ENCODE results near the gene SF3B5.

The SF3B5 gene

GRCh38 chr6:144095134-144096002, at the start of gene SF3B5:
Gene SF3B5, minus strand, starts transcription at chr6:144095573. Its CDS starts 76 bp downstream, at chr6:144095497.
- peak within 1 kb of the TSS; percentile 83 for H3K27ac ChIP-seq (ENCODE audit: low read length)
- H3K4me1 ChIP-seq (ENCODE audit: control insufficient read depth, insufficient read depth, low read length), result peaks cover 17% of the 10 kb centered on the region
- H3K36me3 ChIP-seq (ENCODE audit: control insufficient read depth in 2 of 2, insufficient read depth in 2 of 2, low read length in 2 of 2), result no peaks in the 10 kb centered on the region
- H3K9ac ChIP-seq (ENCODE audit: low read length in 2 of 2), result peak within 1 kb of the TSS; percentile 96
- no peaks in the 10 kb centered on the region for H3K27me3 ChIP-seq (ENCODE audit: control insufficient read depth in 1 of 2, insufficient read depth in 2 of 2, low read length in 2 of 2)
- H3K4me3 ChIP-seq (ENCODE audit: low read length in 2 of 2), result peak within 1 kb of the TSS; percentile 100
- H3K9me3 ChIP-seq (ENCODE audit: control insufficient read depth in 2 of 2, low read length in 2 of 2), result no peaks in the 10 kb centered on the region

GRCh38 chr6:144144996-144145395, 49.6 kb upstream of the SF3B5 start:
- H3K9me3 ChIP-seq (ENCODE audit: control insufficient read depth in 2 of 2, low read length in 2 of 2), result no peaks in the 10 kb centered on the region
- H3K36me3 ChIP-seq (ENCODE audit: control insufficient read depth in 2 of 2, insufficient read depth in 2 of 2, low read length in 2 of 2), result no peaks in the 10 kb centered on the region
- H3K27me3 ChIP-seq (ENCODE audit: control insufficient read depth in 1 of 2, insufficient read depth in 2 of 2, low read length in 2 of 2), result no peaks in the 10 kb centered on the region
- H3K4me1 ChIP-seq (ENCODE audit: control insufficient read depth, insufficient read depth, low read length), result peaks cover 4% of the 10 kb centered on the region
- H3K9ac ChIP-seq (ENCODE audit: low read length in 2 of 2), result no peak overlapping the region
- H3K4me3 ChIP-seq (ENCODE audit: low read length in 2 of 2), result no peak overlapping the region
- H3K27ac ChIP-seq (ENCODE audit: low read length), result no peak overlapping the region

- H3K27me3 ChIP-seq (ENCODE audit: control insufficient read depth in 1 of 2, insufficient read depth in 2 of 2, low read length in 2 of 2), result no peaks in the 10 kb centered on the region
- H3K36me3 ChIP-seq (ENCODE audit: control insufficient read depth in 2 of 2, insufficient read depth in 2 of 2, low read length in 2 of 2), result no peaks in the 10 kb centered on the region
- H3K27ac ChIP-seq (ENCODE audit: low read length), result no peak overlapping the region
- no peaks in the 10 kb centered on the region for H3K4me1 ChIP-seq (ENCODE audit: control insufficient read depth, insufficient read depth, low read length)
- H3K9me3 ChIP-seq (ENCODE audit: control insufficient read depth in 2 of 2, low read length in 2 of 2), result no peaks in the 10 kb centered on the region
- H3K9ac ChIP-seq (ENCODE audit: low read length in 2 of 2), result no peak overlapping the region
- no peak overlapping the region for H3K4me3 ChIP-seq (ENCODE audit: low read length in 2 of 2)
These were observed 48.5 kb upstream of the SF3B5 start for GRCh38 chr6:144143878-144144277.

GRCh38 chr6:144143106-144143505, 47.7 kb upstream of the SF3B5 start:
- no peak overlapping the region for H3K27ac ChIP-seq (ENCODE audit: low read length)
- no peaks in the 10 kb centered on the region for H3K36me3 ChIP-seq (ENCODE audit: control insufficient read depth in 2 of 2, insufficient read depth in 2 of 2, low read length in 2 of 2)
- no peak overlapping the region for H3K4me3 ChIP-seq (ENCODE audit: low read length in 2 of 2)
- no peaks in the 10 kb centered on the region for H3K27me3 ChIP-seq (ENCODE audit: control insufficient read depth in 1 of 2, insufficient read depth in 2 of 2, low read length in 2 of 2)
- no peak overlapping the region for H3K9ac ChIP-seq (ENCODE audit: low read length in 2 of 2)
- H3K4me1 ChIP-seq (ENCODE audit: control insufficient read depth, insufficient read depth, low read length), result no peaks in the 10 kb centered on the region
- H3K9me3 ChIP-seq (ENCODE audit: control insufficient read depth in 2 of 2, low read length in 2 of 2), result no peaks in the 10 kb centered on the region

GRCh38 chr6:144141470-144141869, 46.1 kb upstream of the SF3B5 start:
- no peak overlapping the region for H3K9ac ChIP-seq (ENCODE audit: low read length in 2 of 2)
- no peaks in the 10 kb centered on the region for H3K9me3 ChIP-seq (ENCODE audit: control insufficient read depth in 2 of 2, low read length in 2 of 2)
- no peaks in the 10 kb centered on the region for H3K27me3 ChIP-seq (ENCODE audit: control insufficient read depth in 1 of 2, insufficient read depth in 2 of 2, low read length in 2 of 2)
- H3K36me3 ChIP-seq (ENCODE audit: control insufficient read depth in 2 of 2, insufficient read depth in 2 of 2, low read length in 2 of 2), result no peaks in the 10 kb centered on the region
- H3K4me1 ChIP-seq (ENCODE audit: control insufficient read depth, insufficient read depth, low read length), result no peaks in the 10 kb centered on the region
- no peak overlapping the region for H3K27ac ChIP-seq (ENCODE audit: low read length)
- H3K4me3 ChIP-seq (ENCODE audit: low read length in 2 of 2), result no peak overlapping the region

- H3K4me1 ChIP-seq (ENCODE audit: control insufficient read depth, insufficient read depth, low read length), result no peaks in the 10 kb centered on the region
- no peak overlapping the region for H3K9ac ChIP-seq (ENCODE audit: low read length in 2 of 2)
These were observed 45.5 kb upstream of the SF3B5 start for GRCh38 chr6:144140867-144141266.

GRCh38 chr6:144139817-144140216, 44.4 kb upstream of the SF3B5 start:
- no peaks in the 10 kb centered on the region for H3K9me3 ChIP-seq (ENCODE audit: control insufficient read depth in 2 of 2, low read length in 2 of 2)
- no peaks in the 10 kb centered on the region for H3K36me3 ChIP-seq (ENCODE audit: control insufficient read depth in 2 of 2, insufficient read depth in 2 of 2, low read length in 2 of 2)
- no peak overlapping the region for H3K27ac ChIP-seq (ENCODE audit: low read length)
- no peak overlapping the region for H3K4me3 ChIP-seq (ENCODE audit: low read length in 2 of 2)
- no peaks in the 10 kb centered on the region for H3K27me3 ChIP-seq (ENCODE audit: control insufficient read depth in 1 of 2, insufficient read depth in 2 of 2, low read length in 2 of 2)
- H3K4me1 ChIP-seq (ENCODE audit: control insufficient read depth, insufficient read depth, low read length), result no peaks in the 10 kb centered on the region
- no peak overlapping the region for H3K9ac ChIP-seq (ENCODE audit: low read length in 2 of 2)

More at GRCh38 chr6:144140867-144141266, 45.5 kb upstream of the SF3B5 start:
- H3K27ac ChIP-seq (ENCODE audit: low read length), result no peak overlapping the region
- H3K4me3 ChIP-seq (ENCODE audit: low read length in 2 of 2), result no peak overlapping the region
- H3K27me3 ChIP-seq (ENCODE audit: control insufficient read depth in 1 of 2, insufficient read depth in 2 of 2, low read length in 2 of 2), result no peaks in the 10 kb centered on the region
- no peaks in the 10 kb centered on the region for H3K9me3 ChIP-seq (ENCODE audit: control insufficient read depth in 2 of 2, low read length in 2 of 2)
- no peaks in the 10 kb centered on the region for H3K36me3 ChIP-seq (ENCODE audit: control insufficient read depth in 2 of 2, insufficient read depth in 2 of 2, low read length in 2 of 2)

- Histone ChIP-seq H3K9me3 (ENCODE audit: control insufficient read depth in 2 of 2, low read length in 2 of 2) (no peaks in the 10 kb centered on the region), H3K27me3 (ENCODE audit: control insufficient read depth in 1 of 2, insufficient read depth in 2 of 2, low read length in 2 of 2) (no peaks in the 10 kb centered on the region), H3K27ac (ENCODE audit: low read length) (no peak overlapping the region), H3K36me3 (ENCODE audit: control insufficient read depth in 2 of 2, insufficient read depth in 2 of 2, low read length in 2 of 2) (no peaks in the 10 kb centered on the region), H3K9ac (ENCODE audit: low read length in 2 of 2) (no peak overlapping the region), H3K4me3 (ENCODE audit: low read length in 2 of 2) (no peak overlapping the region), H3K4me1 (ENCODE audit: control insufficient read depth, insufficient read depth, low read length) (no peaks in the 10 kb centered on the region)
These were observed 43.2 kb upstream of the SF3B5 start for GRCh38 chr6:144138542-144138941.

- H3K4me3 ChIP-seq (ENCODE audit: low read length in 2 of 2), result no peak overlapping the region
- H3K27me3 ChIP-seq (ENCODE audit: control insufficient read depth in 1 of 2, insufficient read depth in 2 of 2, low read length in 2 of 2), result no peaks in the 10 kb centered on the region
- H3K4me1 ChIP-seq (ENCODE audit: control insufficient read depth, insufficient read depth, low read length), result no peaks in the 10 kb centered on the region
These were observed 39.4 kb upstream of the SF3B5 start for GRCh38 chr6:144134737-144135136.

GRCh38 chr6:144134176-144134575, 38.8 kb upstream of the SF3B5 start:
- Histone ChIP-seq H3K9ac (ENCODE audit: low read length in 2 of 2) (no peak overlapping the region), H3K9me3 (ENCODE audit: control insufficient read depth in 2 of 2, low read length in 2 of 2) (no peaks in the 10 kb centered on the region), H3K36me3 (ENCODE audit: control insufficient read depth in 2 of 2, insufficient read depth in 2 of 2, low read length in 2 of 2) (no peaks in the 10 kb centered on the region), H3K4me1 (ENCODE audit: control insufficient read depth, insufficient read depth, low read length) (no peaks in the 10 kb centered on the region), H3K27me3 (ENCODE audit: control insufficient read depth in 1 of 2, insufficient read depth in 2 of 2, low read length in 2 of 2) (no peaks in the 10 kb centered on the region), H3K27ac (ENCODE audit: low read length) (no peak overlapping the region), H3K4me3 (ENCODE audit: low read length in 2 of 2) (no peak overlapping the region)

More at GRCh38 chr6:144134737-144135136, 39.4 kb upstream of the SF3B5 start:
- Histone ChIP-seq H3K9ac (ENCODE audit: low read length in 2 of 2) (no peak overlapping the region), H3K36me3 (ENCODE audit: control insufficient read depth in 2 of 2, insufficient read depth in 2 of 2, low read length in 2 of 2) (no peaks in the 10 kb centered on the region), H3K9me3 (ENCODE audit: control insufficient read depth in 2 of 2, low read length in 2 of 2) (no peaks in the 10 kb centered on the region), H3K27ac (ENCODE audit: low read length) (no peak overlapping the region)

GRCh38 chr6:144133225-144133821, 38.0 kb upstream of the SF3B5 start:
- Histone ChIP-seq H3K9me3 (ENCODE audit: control insufficient read depth in 2 of 2, low read length in 2 of 2) (no peaks in the 10 kb centered on the region), H3K27me3 (ENCODE audit: control insufficient read depth in 1 of 2, insufficient read depth in 2 of 2, low read length in 2 of 2) (no peaks in the 10 kb centered on the region), H3K27ac (ENCODE audit: low read length) (no peak overlapping the region)

More at GRCh38 chr6:144133225-144133821, 38.0 kb upstream of the SF3B5 start:
- no peaks in the 10 kb centered on the region for H3K4me1 ChIP-seq (ENCODE audit: control insufficient read depth, insufficient read depth, low read length)
- H3K36me3 ChIP-seq (ENCODE audit: control insufficient read depth in 2 of 2, insufficient read depth in 2 of 2, low read length in 2 of 2), result no peaks in the 10 kb centered on the region
- no peak overlapping the region for H3K9ac ChIP-seq (ENCODE audit: low read length in 2 of 2)
- no peak overlapping the region for H3K4me3 ChIP-seq (ENCODE audit: low read length in 2 of 2)
